HCT116 (cell line): ENCODE results near the gene RAET1L. TPM values are rescaled to one million over a fixed set of nuclear protein-coding genes. Genes with fewer than 3 reads are reported as not detected.

ENCODE experiments used
- ATAC-seq: fragments of 200-7000 bp; cut with Tn5 transposase; 2 replicates; pipeline ENCODE4 v1.9.1; 2020; ENCODE audit warnings: mild to moderate bottlenecking, moderate library complexity
- BruUV-seq: library from RNA; stranded (reverse); fragments of 400-500 nt; replicated peaks from 2 replicates; lab custom pipeline; 2021; lab: Mats Ljungman, UMichigan
- CTCF ChIA-PET: fragments of 300-600 bp; sonication (Branson Sonifier 250); formaldehyde crosslinking; loops from one replicate; lab custom pipeline; 2021; ENCODE audit warnings: antibody characterized with exemption; lab: Charles Lee
- POLR2A ChIA-PET: fragments of 300-600, 350-600 bp; sonication (Branson Sonifier 250); formaldehyde crosslinking; loops from one replicate; lab custom pipeline; 2021; ENCODE audit warnings: antibody characterized with exemption; lab: Charles Lee
- RAD21 ChIA-PET, 2 experiments: fragments of 300-600 bp; sonication (Branson Sonifier 250); formaldehyde crosslinking; loops; one replicate each; lab custom pipeline; 2023; ENCODE audit warnings: low total read pairs in 2 of 2; ENCODE audit not compliant: uncharacterized antibody in 2 of 2, unreplicated experiment in 2 of 2, low non-redundant PET in 1 of 2; lab: Charles Lee
- DNase-seq: peaks from one replicate; pipeline ENCODE4 v3.0.0-alpha.2; 2010; ENCODE audit warnings: low read depth, low spot score
- H2AFZ ChIP-seq: fragments of 200-600 bp; shearing (Covaris generic), sonication (generic); 2 replicates; pipeline ENCODE4 v1.6.1; 2017; ENCODE audit warnings: low read depth, mixed run types, mixed read lengths, antibody characterized with exemption, low read length; ENCODE audit not compliant: poor library complexity, severe bottlenecking
- H3K27ac ChIP-seq: 2 replicates; pipeline ENCODE4 v1.5.1; 2012; ENCODE audit warnings: low read depth, low read length
- H3K27me3 ChIP-seq: fragments of 200-600 bp; sonication (generic); 2 replicates; pipeline ENCODE4 v1.6.1; 2016; ENCODE audit warnings: mixed run types, low read length, mixed read lengths; ENCODE audit not compliant: insufficient read depth
- H3K36me3 ChIP-seq, 2 experiments: fragments of 200-500 bp in 1 of 2; fragments of 200-600 bp in 1 of 2; sonication (Bioruptor generic) in 1 of 2; sonication (generic) in 1 of 2; 2 replicates each; pipeline versions ENCODE4 v1.5.1 to v1.6.1; 2014 to 2016; ENCODE audit warnings: low read length in 2 of 2, inconsistent platforms in 1 of 2, mixed read lengths in 1 of 2, mixed run types in 1 of 2; ENCODE audit not compliant: insufficient read depth in 2 of 2, control insufficient read depth in 1 of 2
- H3K4me1 ChIP-seq, 2 experiments: fragments of 200-600 bp in 1 of 2; sonication (generic) in 1 of 2; 2 replicates each; pipeline versions ENCODE4 v1.5.1 to v1.6.1; 2012 to 2017; ENCODE audit warnings: low read length in 2 of 2, inconsistent platforms in 1 of 2, mild to moderate bottlenecking in 1 of 2, mixed read lengths in 1 of 2, mixed run types in 1 of 2, moderate library complexity in 1 of 2; ENCODE audit not compliant: insufficient read depth in 2 of 2, control insufficient read depth in 1 of 2
- H3K4me2 ChIP-seq: fragments of 200-600 bp; sonication (generic); 2 replicates; pipeline ENCODE4 v1.6.1; 2017; ENCODE audit warnings: mixed run types, low read length, mixed read lengths
- H3K4me3 ChIP-seq, 2 experiments: fragments of 200-600 bp in 1 of 2; sonication (generic) in 1 of 2; replicated peaks in 1 of 2; 2 replicates each; pipeline ENCODE4 v1.5.1; 2011 to 2016; ENCODE audit warnings: low read length in 2 of 2, control low read depth in 1 of 2, low read depth in 1 of 2, mild to moderate bottlenecking in 1 of 2, mixed read lengths in 1 of 2, mixed run types in 1 of 2
- H3K79me2 ChIP-seq: fragments of 200-600 bp; sonication (generic); 2 replicates; pipeline ENCODE4 v1.6.1; 2017; ENCODE audit warnings: mild to moderate bottlenecking, mixed run types, low read length, moderate library complexity, mixed read lengths; ENCODE audit not compliant: insufficient read depth
- H3K9ac ChIP-seq: fragments of 200-600 bp; sonication (generic); 2 replicates; pipeline ENCODE4 v1.6.1; 2016; ENCODE audit warnings: low read length, mixed read lengths
- H3K9me2 ChIP-seq: fragments of 200-600 bp; sonication (generic), shearing (Covaris generic); 2 replicates; pipeline ENCODE4 v1.6.1; 2017; ENCODE audit warnings: mixed run types, mild to moderate bottlenecking, moderate library complexity; ENCODE audit not compliant: insufficient read depth
- H3K9me3 ChIP-seq, 2 experiments: fragments of 200-500 bp in 1 of 2; fragments of 200-600 bp in 1 of 2; sonication (Bioruptor generic) in 1 of 2; sonication (generic) in 1 of 2; 2 replicates each; pipeline ENCODE4 v1.6.1; 2014 to 2017; ENCODE audit warnings: low read length in 2 of 2, mixed read lengths in 2 of 2, inconsistent platforms in 1 of 2, low read depth in 1 of 2, mild to moderate bottlenecking in 1 of 2, mixed run types in 1 of 2, moderate library complexity in 1 of 2; ENCODE audit not compliant: control insufficient read depth in 1 of 2, insufficient read depth in 1 of 2
- H4K20me1 ChIP-seq: fragments of 200-600 bp; sonication (generic), shearing (Covaris generic); 2 replicates; pipeline ENCODE4 v1.6.1; 2017; ENCODE audit warnings: mixed run types, mild to moderate bottlenecking, moderate library complexity; ENCODE audit not compliant: insufficient read depth
- EGR1 ChIP-seq: IDR thresholded peaks from 2 replicates; pipeline ENCODE4 v1.6.1; 2012; ENCODE audit warnings: low read depth
- EZH2 ChIP-seq: fragments of 200-600 bp; sonication (generic); IDR thresholded peaks from 2 replicates; pipeline ENCODE4 v1.6.1; 2017; ENCODE audit warnings: antibody characterized with exemption, mixed run types
- POLR2A ChIP-seq: IDR thresholded peaks from 2 replicates; pipeline ENCODE4 v1.7.0; 2011; ENCODE audit warnings: borderline replicate concordance; ENCODE audit not compliant: insufficient read depth, insufficient read length; ENCODE audit errors: extremely low read depth
- RAD21 ChIP-seq: IDR thresholded peaks from 2 replicates; pipeline ENCODE4 v1.6.1; 2012; ENCODE audit warnings: low read depth, mild to moderate bottlenecking
- SIN3A ChIP-seq: IDR thresholded peaks from 2 replicates; pipeline ENCODE4 v1.6.1; 2012; ENCODE audit warnings: low read depth
- ZBTB33 ChIP-seq: IDR thresholded peaks from 2 replicates; pipeline ENCODE4 v1.6.1; 2011; ENCODE audit warnings: mild to moderate bottlenecking, low read length, moderate library complexity; ENCODE audit not compliant: insufficient replicate concordance; ENCODE audit errors: extremely low read depth
- ZFX ChIP-seq: fragments of 450-650 bp; IDR thresholded peaks from 2 replicates; pipeline ENCODE4 v1.6.1; 2017
- intact Hi-C: fragments of 100-400 bp; cut with micrococcal nuclease; formaldehyde crosslinking; loops from 2 replicates; pipeline ENCODE4 v1.10.0; 2022
- total RNA-seq: library from RNA; stranded (reverse); gene quantifications from one replicate; pipeline ENCODE4 v1.2.1, GENCODE V29; 2021; ENCODE audit not compliant: unreplicated experiment

Gene RAET1L
- total RNA-seq, 1 experiment from 2014 or later: 1.5 TPM

GRCh38 chr6:150070236-150070818, 45.0 kb upstream of the RAET1L start:
- POLR2A ChIA-PET: interaction anchor here (1.0 kb wide), 1 partner anchor 63 kb away, joined by 3 read pairs; no protein-coding TSS in a partner anchor

More at GRCh38 chr6:150070236-150070818, 45.0 kb upstream of the RAET1L start:
- DNase-seq: no peak
- RAD21 ChIA-PET: interaction anchor here in 1 of 2 experiments (1.1 to 1.2 kb wide), 2 partner anchors 11 to 348 kb away, joined by 3 to 4 read pairs; no protein-coding TSS in a partner anchor
- Histone ChIP-seq H3K27ac (no peak overlapping the region), H3K79me2 (peaks cover 9% of the 10 kb centered on the region; the same call in 1 of the 2 replicates), H3K36me3 (peaks cover 0 to 2% of the 10 kb centered on the region in 2 experiments; a peak in 1 of 4 replicates), H3K4me1 (peaks cover 20 to 52% of the 10 kb centered on the region in 2 experiments), H4K20me1 (no peaks in the 10 kb centered on the region), H2AFZ (no peak overlapping the region), H3K9me2 (no peaks in the 10 kb centered on the region), H3K9ac (no peak overlapping the region), H3K4me2 (no peak overlapping the region), H3K4me3 (no peak overlapping the region), H3K27me3 (no peaks in the 10 kb centered on the region), H3K9me3 (no peaks in the 10 kb centered on the region)
- no TSS peak for BruUV-seq
- intact Hi-C loops: loop anchor here (5.0 kb wide), 2 partner anchors 63 to 347 kb away; no protein-coding TSS in a partner anchor
- no peak for TF ChIP-seq POLR2A
- TF ChIP-seq SIN3A: no peak
- no peak for TF ChIP-seq ZBTB33
- TF ChIP-seq RAD21: no peak
- TF ChIP-seq EGR1: no peak
- TF ChIP-seq ZFX: no peak
- no peak for TF ChIP-seq EZH2
- ATAC-seq: no peak
- CTCF ChIA-PET: interaction anchor here (0.8 to 3.7 kb wide), 19 partner anchors 10 to 747 kb away, joined by 3 to 48 read pairs (median 4); no protein-coding TSS in a partner anchor
